IMR-90 (cell line): ENCODE data around the gene KCNT2. TPM values are rescaled to one million over a fixed set of nuclear protein-coding genes. Genes with fewer than 3 reads are reported as not detected.

Source experiments
- ATAC-seq: fragments of 200-7000 bp; cut with Tn5 transposase; 2 replicates; pipeline ENCODE4 v1.9.1; 2020; ENCODE audit warnings: low read depth, mild to moderate bottlenecking, moderate library complexity
- BruUV-seq: library from RNA; stranded (reverse); fragments of 400-500 nt; replicated peaks from 2 replicates; lab custom pipeline; 2021; lab: Mats Ljungman, UMichigan
- CTCF ChIA-PET: fragments of 300-600 bp; formaldehyde crosslinking; extraction: SDS; loops from one replicate; lab custom pipeline; 2021; ENCODE audit warnings: antibody characterized with exemption; lab: Yijun Ruan, JAX
- POLR2A ChIA-PET: fragments of 300-600 bp; sonication (Branson Sonifier 250); formaldehyde crosslinking; loops from one replicate; lab custom pipeline; 2022; ENCODE audit warnings: antibody characterized with exemption; ENCODE audit not compliant: unreplicated experiment; lab: Charles Lee
- DNase-seq: peaks from one replicate; pipeline ENCODE4 v3.0.0; 2013
- H2AFZ ChIP-seq: replicated peaks from 2 replicates; pipeline ENCODE3; 2013; ENCODE audit warnings: low read length, mild to moderate bottlenecking; ENCODE audit not compliant: poor library complexity
- H2AK5ac ChIP-seq: 2 replicates; pipeline ENCODE4 v1.6.1; 2013; ENCODE audit warnings: low read depth, low read length, inconsistent platforms
- H2AK9ac ChIP-seq: replicated peaks from 2 replicates; pipeline ENCODE3; 2013; ENCODE audit warnings: mild to moderate bottlenecking, low read depth, low read length, moderate library complexity; ENCODE audit not compliant: poor library complexity
- H2BK120ac ChIP-seq: 2 replicates; pipeline ENCODE4 v1.6.1; 2013; ENCODE audit warnings: low read depth, low read length, inconsistent platforms
- H2BK15ac ChIP-seq: 3 replicates; pipeline ENCODE4 v1.6.1; 2013; ENCODE audit warnings: low read depth, low read length, inconsistent platforms
- H2BK20ac ChIP-seq: 2 replicates; pipeline ENCODE4 v1.6.1; 2013; ENCODE audit warnings: low read depth, mild to moderate bottlenecking, inconsistent platforms, low read length, moderate library complexity
- H2BK5ac ChIP-seq: 2 replicates; pipeline ENCODE4 v1.6.1; 2013; ENCODE audit warnings: mild to moderate bottlenecking, low read depth, low read length, inconsistent platforms; ENCODE audit not compliant: poor library complexity, severe bottlenecking
- H3K14ac ChIP-seq: replicated peaks from 2 replicates; pipeline ENCODE4 v1.6.1; 2013; ENCODE audit warnings: low read depth, low read length, inconsistent platforms
- H3K18ac ChIP-seq: 2 replicates; pipeline ENCODE4 v1.6.1; 2013; ENCODE audit warnings: low read depth, low read length, control low read depth
- H3K23ac ChIP-seq: 2 replicates; pipeline ENCODE4 v1.6.1; 2013; ENCODE audit warnings: low read depth, low read length, inconsistent platforms
- H3K27ac ChIP-seq: 2 replicates; pipeline ENCODE4 v1.5.1; 2013; ENCODE audit warnings: mild to moderate bottlenecking, control low read depth, low read length; ENCODE audit not compliant: insufficient read depth
- H3K27me3 ChIP-seq: 2 replicates; pipeline ENCODE4 v1.6.1; 2013; ENCODE audit warnings: low read length; ENCODE audit not compliant: control insufficient read depth, insufficient read depth
- H3K36me3 ChIP-seq: 2 replicates; pipeline ENCODE4 v1.6.1; 2013; ENCODE audit warnings: low read length, mixed read lengths; ENCODE audit not compliant: control insufficient read depth, insufficient read depth
- H3K4ac ChIP-seq: 2 replicates; pipeline ENCODE4 v1.6.1; 2013; ENCODE audit warnings: low read depth, low read length, inconsistent platforms
- H3K4me1 ChIP-seq: 2 replicates; pipeline ENCODE4 v1.6.1; 2013; ENCODE audit warnings: low read length, mixed read lengths; ENCODE audit not compliant: control insufficient read depth, insufficient read depth
- H3K4me2 ChIP-seq: 2 replicates; pipeline ENCODE4 v1.6.1; 2013; ENCODE audit warnings: low read depth, mild to moderate bottlenecking, control low read depth, low read length, moderate library complexity
- H3K4me3 ChIP-seq: 2 replicates; pipeline ENCODE4 v1.5.1; 2013; ENCODE audit warnings: low read depth, mild to moderate bottlenecking, control low read depth, low read length, moderate library complexity; ENCODE audit not compliant: insufficient read depth
- H3K56ac ChIP-seq: 2 replicates; pipeline ENCODE4 v1.6.1; 2013; ENCODE audit warnings: low read length, inconsistent platforms; ENCODE audit not compliant: insufficient read depth; ENCODE audit errors: extremely low read depth
- H3K79me1 ChIP-seq, 2 experiments: 2 replicates each; pipeline ENCODE4 v1.6.1; 2013; ENCODE audit warnings: low read length in 2 of 2, inconsistent platforms in 1 of 2, low read depth in 1 of 2
- H3K9ac ChIP-seq: 2 replicates; pipeline ENCODE4 v1.6.1; 2013; ENCODE audit warnings: low read depth, low read length, control low read depth
- H3K9me1 ChIP-seq: 2 replicates; pipeline ENCODE4 v1.6.1; 2013; ENCODE audit warnings: low read length, inconsistent platforms; ENCODE audit not compliant: insufficient read depth
- H3K9me3 ChIP-seq: 2 replicates; pipeline ENCODE4 v1.6.1; 2013; ENCODE audit warnings: low read length; ENCODE audit not compliant: control insufficient read depth, insufficient read depth
- H4K20me1 ChIP-seq: 2 replicates; pipeline ENCODE4 v1.6.1; 2013; ENCODE audit warnings: low read length, inconsistent platforms; ENCODE audit not compliant: insufficient read depth
- H4K5ac ChIP-seq: 2 replicates; pipeline ENCODE4 v1.6.1; 2013; ENCODE audit warnings: mild to moderate bottlenecking, low read depth, low read length, control low read depth
- H4K8ac ChIP-seq, 2 experiments: 2 replicates each; pipeline ENCODE4 v1.6.1; 2013; ENCODE audit warnings: low read depth in 2 of 2, low read length in 2 of 2, control low read depth in 1 of 2, inconsistent platforms in 1 of 2
- H4K91ac ChIP-seq: 2 replicates; pipeline ENCODE4 v1.6.1; 2013; ENCODE audit warnings: low read depth, low read length, inconsistent platforms; ENCODE audit not compliant: insufficient read depth
- BHLHE40 ChIP-seq: fragments of 150-350 bp; IDR thresholded peaks from 2 replicates; pipeline ENCODE4 v1.6.1; 2016; ENCODE audit warnings: mild to moderate bottlenecking, low read depth, low read length
- CEBPB ChIP-seq: IDR thresholded peaks from 2 replicates; pipeline ENCODE4 v1.6.1; 2012; ENCODE audit warnings: low read depth, low read length, improper control_type of control experiment
- CHD1 ChIP-seq: IDR thresholded peaks from 2 replicates; pipeline ENCODE4 v1.6.1; 2012; ENCODE audit warnings: low read depth, low read length, improper control_type of control experiment
- CTCF ChIP-seq: conservative IDR thresholded peaks from 2 replicates; pipeline ENCODE4 v1.5.1; 2012; ENCODE audit warnings: mild to moderate bottlenecking, low read depth, low read length, improper control_type of control experiment
- ELK1 ChIP-seq: fragments of 150-350 bp; IDR thresholded peaks from 2 replicates; pipeline ENCODE4 v1.6.1; 2016; ENCODE audit warnings: low read depth, mild to moderate bottlenecking, low read length, moderate library complexity, borderline replicate concordance
- FOS ChIP-seq: fragments of 150-350 bp; IDR thresholded peaks from 2 replicates; pipeline ENCODE4 v1.6.1; 2016; ENCODE audit warnings: low read depth, low read length
- MAFK ChIP-seq: IDR thresholded peaks from 2 replicates; pipeline ENCODE4 v1.6.1; 2012; ENCODE audit warnings: low read depth, low read length, improper control_type of control experiment
- MAZ ChIP-seq: IDR thresholded peaks from 2 replicates; pipeline ENCODE4 v1.6.1; 2012; ENCODE audit warnings: low read depth, mild to moderate bottlenecking, low read length, improper control_type of control experiment, moderate library complexity, borderline replicate concordance
- MXI1 ChIP-seq: IDR thresholded peaks from 2 replicates; pipeline ENCODE4 v1.6.1; 2012; ENCODE audit warnings: low read depth, mild to moderate bottlenecking, low read length, moderate library complexity, borderline replicate concordance
- NFE2L2 ChIP-seq: fragments of 150-350 bp; IDR thresholded peaks from 2 replicates; pipeline ENCODE4 v1.6.1; 2016; ENCODE audit warnings: low read depth, mild to moderate bottlenecking, low read length
- POLR2A ChIP-seq: IDR thresholded peaks from 2 replicates; pipeline ENCODE4 v1.6.1; 2012; ENCODE audit warnings: mild to moderate bottlenecking, low read depth, low read length
- RAD21 ChIP-seq: IDR thresholded peaks from 2 replicates; pipeline ENCODE4 v1.6.1; 2012; ENCODE audit warnings: low read length, improper control_type of control experiment
- RCOR1 ChIP-seq: IDR thresholded peaks from 2 replicates; pipeline ENCODE4 v1.6.1; 2012; ENCODE audit warnings: mild to moderate bottlenecking, low read length, improper control_type of control experiment; ENCODE audit not compliant: insufficient replicate concordance
- RFX5 ChIP-seq: IDR thresholded peaks from 2 replicates; pipeline ENCODE4 v1.8.0; 2012; ENCODE audit warnings: low read depth, mild to moderate bottlenecking, low read length, moderate library complexity
- SMC3 ChIP-seq: fragments of 150-350 bp; IDR thresholded peaks from 2 replicates; pipeline ENCODE4 v1.6.1; 2016; ENCODE audit warnings: low read depth, mild to moderate bottlenecking, antibody characterized with exemption, low read length, moderate library complexity
- USF2 ChIP-seq: fragments of 150-350 bp; IDR thresholded peaks from 2 replicates; pipeline ENCODE4 v1.6.1; 2017; ENCODE audit warnings: mild to moderate bottlenecking, antibody characterized with exemption, low read length, low read depth
- WGBS, 2 experiments: methylation state at CpG; one replicate each; pipeline versions ENCODE4 v1.1.5 to v1.1.7; 2013; ENCODE audit warnings: missing lambda C conversion rate in 2 of 2; ENCODE audit not compliant: insufficient read length in 1 of 2; ENCODE audit errors: extremely low coverage in 2 of 2; 5-methylcytosine and 5-hydroxymethylcytosine counted together
- dilution Hi-C: fragments of 300-500 bp; cut with HindIII; formaldehyde crosslinking; loops from one replicate; pipeline ENCODE4 v1.14.3; 2018; ENCODE audit warnings: low sequenced_read_pairs; ENCODE audit not compliant: unreplicated experiment
- in situ Hi-C: fragments of 300-500 bp; cut with MboI; formaldehyde crosslinking; loops from 3 replicates; pipeline ENCODE4 v1.14.3; 2019; ENCODE audit warnings: low sequenced_read_pairs, inconsistent platforms, mixed read lengths
- intact Hi-C: fragments of 100-400 bp; cut with micrococcal nuclease; formaldehyde crosslinking; loops from 2 replicates; pipeline ENCODE4 v1.10.0; 2022
- polyA plus RNA-seq, 3 experiments: library from polyadenylated mRNA; depleted of rRNA; stranded (reverse); fragments of >200 nt; gene quantifications; 2 replicates each; pipeline ENCODE4 v1.2.3, GENCODE V29; 2012; ENCODE audit warnings: low replicate concordance in 1 of 3
- total RNA-seq: library from RNA; depleted of rRNA; stranded (reverse); fragments of >200 nt; gene quantifications from 2 replicates; pipeline ENCODE4 v1.2.3, GENCODE V29; 2012

Gene KCNT2
- total and polyA plus RNA-seq, 2 of the 4 experiments (the other 2 are of a cell fraction), result 0.22 to 0.72 TPM

GRCh38 chr1:196650403-196650802 is 42.2 kb upstream of the KCNT2 start:
- Histone ChIP-seq H3K4me3 (no peak overlapping the region), H2AK9ac (no peak overlapping the region), H2BK120ac (no peak overlapping the region), H3K9me3 (no peaks in the 10 kb centered on the region), H3K9ac (no peak overlapping the region), H3K4ac (peak overlapping the region; percentile 43; the same call in 1 of the 2 replicates), H3K36me3 (no peaks in the 10 kb centered on the region), H3K27me3 (no peaks in the 10 kb centered on the region), H3K4me2 (no peak overlapping the region), H3K18ac (no peak overlapping the region), H3K23ac (no peak overlapping the region), H2AFZ (no peak overlapping the region), H4K91ac (no peak overlapping the region), H2AK5ac (no peak overlapping the region), H2BK15ac (no peak overlapping the region), H4K5ac (no peak overlapping the region), H3K79me1 (no peaks in the 10 kb centered on the region; a peak in 1 of 4 replicates), H3K14ac (no peak overlapping the region), H4K20me1 (no peaks in the 10 kb centered on the region), H3K27ac (no peak overlapping the region), H2BK20ac (no peak overlapping the region), H3K56ac (no peak overlapping the region), H4K8ac (no peak overlapping the region), H3K9me1 (no peaks in the 10 kb centered on the region), H2BK5ac (no peak overlapping the region), H3K4me1 (0 out of 2 replicates have a peak, but pooled peaks cover 2% of the 10 kb centered on the region)
- ChIA-PET POLR2A (no interaction called here), CTCF (no interaction called here)
- ATAC-seq (no peak), DNase-seq (no peak)
- in situ Hi-C loops (no loop called here), dilution Hi-C loops (loop anchor here (25.0 kb wide), 1 partner anchor 313 kb away; no protein-coding TSS in a partner anchor), intact Hi-C loops (loop anchor here (5.0 kb wide), 2 partner anchors 43 to 498 kb away; partner anchors contain the start of gene KCNT2)
- no TSS peak for BruUV-seq
- TF ChIP-seq CHD1, result no peak
- no peak for TF ChIP-seq BHLHE40
- no peak for TF ChIP-seq SMC3
- no peak for TF ChIP-seq FOS
- no peak for TF ChIP-seq CTCF
- no peak for TF ChIP-seq MAZ
- no peak for TF ChIP-seq MAFK
- no peak for TF ChIP-seq MXI1
- TF ChIP-seq ELK1, result no peak
- no peak for TF ChIP-seq RCOR1
- no peak for TF ChIP-seq POLR2A
- TF ChIP-seq NFE2L2, result no peak
- no peak for TF ChIP-seq USF2
- no peak for TF ChIP-seq RAD21
- TF ChIP-seq CEBPB, result no peak
- no peak for TF ChIP-seq RFX5
- 73% methylated on average over 5 of the region's 12 CpGs; no CpG with 5 or more reads in 1 of the 2 experiments for WGBS, 2 experiments
